Endodermal cell (in vitro differentiated cells): ENCODE measurements around the gene CLDN4. TPM values are rescaled to one million over a fixed set of nuclear protein-coding genes. Genes with fewer than 3 reads are reported as not detected.

Experiments used
- DNase-seq: peaks from one replicate; pipeline ENCODE4 v3.0.0-alpha.2; 2017
- H3K27ac ChIP-seq: 2 replicates; pipeline ENCODE4 v1.5.1; 2013; ENCODE audit warnings: mild to moderate bottlenecking, low read depth, low read length, moderate library complexity
- H3K27me3 ChIP-seq: 2 replicates; pipeline ENCODE4 v1.6.1; 2013; ENCODE audit warnings: mild to moderate bottlenecking, low read length, moderate library complexity; ENCODE audit not compliant: insufficient read depth, control insufficient read depth, poor library complexity, severe bottlenecking
- H3K36me3 ChIP-seq: 2 replicates; pipeline ENCODE4 v1.7.0; 2013; ENCODE audit warnings: mild to moderate bottlenecking, low read length, moderate library complexity; ENCODE audit not compliant: control insufficient read depth, insufficient read depth
- H3K4me1 ChIP-seq: one replicate; pipeline ENCODE4 v1.7.0; 2013; ENCODE audit warnings: low read length; ENCODE audit not compliant: control insufficient read depth, insufficient read depth
- H3K4me3 ChIP-seq: 2 replicates; pipeline ENCODE4 v1.5.1; 2013; ENCODE audit warnings: mild to moderate bottlenecking, low read length, moderate library complexity
- H3K9ac ChIP-seq: 2 replicates; pipeline ENCODE4 v1.6.1; 2013; ENCODE audit warnings: mild to moderate bottlenecking, low read length, moderate library complexity; ENCODE audit not compliant: poor library complexity, severe bottlenecking; ENCODE audit errors: extremely low read depth
- H3K9me3 ChIP-seq: 2 replicates; pipeline ENCODE4 v1.6.1; 2013; ENCODE audit warnings: mild to moderate bottlenecking, low read length, moderate library complexity; ENCODE audit not compliant: control insufficient read depth
- H3K27ac Mint-ChIP-seq: 2 replicates; pipeline ENCODE4 v1.8.0; 2020; ENCODE audit warnings: mixed read lengths
- H3K27me3 Mint-ChIP-seq: 2 replicates; pipeline ENCODE4 v1.8.0; 2021; ENCODE audit warnings: mild to moderate bottlenecking, mixed read lengths; ENCODE audit not compliant: insufficient read depth
- H3K36me3 Mint-ChIP-seq: 2 replicates; pipeline ENCODE4 v1.8.0; 2020; ENCODE audit warnings: low read depth, mixed read lengths
- H3K4me1 Mint-ChIP-seq: 2 replicates; pipeline ENCODE4 v1.8.0; 2020; ENCODE audit warnings: mixed read lengths
- H3K4me3 Mint-ChIP-seq: 2 replicates; pipeline ENCODE4 v1.8.0; 2020; ENCODE audit warnings: mild to moderate bottlenecking, moderate library complexity, mixed read lengths
- H3K9me3 Mint-ChIP-seq: 2 replicates; pipeline ENCODE4 v1.8.0; 2020; ENCODE audit warnings: mild to moderate bottlenecking, mixed read lengths
- CTCF ChIP-seq: fragments of 200-600 bp; sonication (generic); conservative IDR thresholded peaks from 2 replicates; pipeline ENCODE4 v1.5.0; 2021; ENCODE audit warnings: antibody characterized with exemption, mild to moderate bottlenecking
- WGBS, 2 experiments: methylation state at CpG; one replicate each; pipeline versions ENCODE4 v1.1.5 to v1.1.7; 2013; ENCODE audit warnings: missing lambda C conversion rate in 2 of 2, mixed read lengths in 1 of 2; ENCODE audit not compliant: insufficient coverage in 1 of 2, insufficient read length in 1 of 2; 5-methylcytosine and 5-hydroxymethylcytosine counted together
- total RNA-seq, 2 donors: library from RNA; stranded (reverse); fragmentation: NEBNext Ultra II Directional in 1 of 2; extraction: Animal tissue kit (Norgen Biotek cat#: 25700) in 1 of 2; gene quantifications; 2 replicates in 1 of 2; 3 replicates in 1 of 2; pipeline ENCODE4 v1.2.1, GENCODE V29; 2021

The CLDN4 gene
- total RNA-seq, 2 donors from 2014 or later: 5.6 to 9.7 TPM

DNA sequence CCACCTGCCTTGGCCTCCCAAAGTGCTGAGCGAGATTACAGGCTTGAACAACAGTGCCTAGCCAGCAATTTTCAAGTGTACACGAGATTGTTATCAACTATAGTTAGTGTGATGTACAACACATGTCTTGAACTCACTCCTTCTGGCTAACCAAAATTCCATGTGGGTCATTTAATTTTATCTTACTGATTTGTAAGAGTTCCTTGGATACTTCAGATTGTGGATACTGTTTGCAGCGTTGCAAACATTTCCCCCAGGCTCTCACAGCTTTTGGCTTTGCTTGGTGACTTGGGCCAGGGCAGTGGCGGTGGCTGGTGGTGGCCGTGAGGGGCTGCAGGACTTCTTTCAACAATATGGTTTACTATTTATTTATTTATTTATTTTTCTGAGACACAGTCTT is 21.7 kb downstream of the CLDN4 start:
- Mint-ChIP-seq H3K4me1 (peaks cover 5% of the 10 kb centered on the region), H3K27ac (peak overlapping the region; percentile 64), H3K9me3 (peaks cover 9% of the 10 kb centered on the region), H3K4me3 (no peak overlapping the region), H3K27me3 (peaks cover 43% of the 10 kb centered on the region), H3K36me3 (no peaks in the 10 kb centered on the region)
- Histone ChIP-seq H3K36me3 (no peaks in the 10 kb centered on the region), H3K9me3 (peaks cover 7% of the 10 kb centered on the region), H3K4me3 (no peak overlapping the region), H3K27ac (no peak overlapping the region), H3K27me3 (peaks cover 8% of the 10 kb centered on the region), H3K4me1 (no peaks in the 10 kb centered on the region), H3K9ac (no peak overlapping the region)
- WGBS, 2 experiments: 90 to 95% methylated on average over 3 to 5 of the region's 5 CpGs
- TF ChIP-seq CTCF: peak; percentile 41
- DNase-seq: no peak

DNA sequence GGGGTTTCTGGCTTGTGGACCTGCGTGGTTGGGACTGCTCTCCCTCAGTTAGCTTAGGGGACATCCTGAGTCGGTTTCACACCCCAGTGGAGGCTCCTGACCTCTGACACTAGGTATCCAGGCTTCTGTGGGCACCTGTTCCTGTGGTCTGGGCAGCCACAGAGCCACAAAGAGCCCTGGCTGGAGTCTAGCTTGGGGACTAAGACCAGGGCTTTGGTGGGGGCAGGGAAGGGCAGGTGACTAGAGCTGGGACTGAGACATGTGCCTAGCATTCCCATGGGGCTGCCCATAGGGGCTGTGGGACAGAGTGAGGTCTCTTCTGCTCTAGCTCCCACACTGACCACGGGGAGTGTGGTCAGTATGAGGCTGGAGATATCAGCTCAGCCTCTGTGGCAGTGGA is 26.1 kb downstream of the CLDN4 start:
- peaks cover 5% of the 10 kb centered on the region for H3K9me3 ChIP-seq
- no peak overlapping the region for H3K27ac ChIP-seq
- no peaks in the 10 kb centered on the region for H3K4me1 ChIP-seq
- no peak for TF ChIP-seq CTCF
- H3K27me3 ChIP-seq: peaks cover 12% of the 10 kb centered on the region
- WGBS, 2 experiments: 40 to 73% methylated on average over 1 to 3 of the region's 3 CpGs
- H3K4me3 Mint-ChIP-seq: no peak overlapping the region
- no peak overlapping the region for H3K27ac Mint-ChIP-seq
- no peaks in the 10 kb centered on the region for H3K4me1 Mint-ChIP-seq
- H3K27me3 Mint-ChIP-seq: peaks cover 48% of the 10 kb centered on the region
- H3K4me3 ChIP-seq: no peak overlapping the region
- H3K36me3 Mint-ChIP-seq: no peaks in the 10 kb centered on the region
- no peaks in the 10 kb centered on the region for H3K36me3 ChIP-seq
- DNase-seq: no peak
- H3K9ac ChIP-seq: no peak overlapping the region
- peaks cover 18% of the 10 kb centered on the region for H3K9me3 Mint-ChIP-seq

- WGBS, 2 experiments: 90 to 91% methylated on average over 2 of the region's 2 CpGs
- no peak overlapping the region for H3K4me3 Mint-ChIP-seq
- no peak for TF ChIP-seq CTCF
Observed at GRCh38 chr7:73858807-73859206, 28.0 kb downstream of the CLDN4 start.

More at GRCh38 chr7:73858807-73859206, 28.0 kb downstream of the CLDN4 start:
- Histone ChIP-seq H3K9ac (no peak overlapping the region), H3K27ac (no peak overlapping the region), H3K4me3 (no peak overlapping the region), H3K4me1 (no peaks in the 10 kb centered on the region), H3K27me3 (peaks cover 12% of the 10 kb centered on the region), H3K9me3 (peaks cover 5% of the 10 kb centered on the region), H3K36me3 (no peaks in the 10 kb centered on the region)
- Mint-ChIP-seq H3K4me1 (no peaks in the 10 kb centered on the region), H3K27me3 (peaks cover 43% of the 10 kb centered on the region), H3K36me3 (no peaks in the 10 kb centered on the region), H3K27ac (no peak overlapping the region), H3K9me3 (peaks cover 18% of the 10 kb centered on the region)
- DNase-seq: no peak
